NCI-H524 treated with DMSO at 0.1 percent for 48 hours (cell line): ENCODE results near the gene IMPA2.

Source experiments
- DNase-seq: peaks from one replicate; lab custom pipeline; 2025; lab: John Stamatoyannopoulos, UW

IMPA2 gene

GRCh38 chr18:12008842-12009580 lies 27.7 kb downstream of the IMPA2 start:
- DNase-seq: no peak

GRCh38 chr18:12009581-12010140 lies 28.4 kb downstream of the IMPA2 start:
- DNase-seq: no peak

GRCh38 chr18:12010187-12010802 lies 29.0 kb downstream of the IMPA2 start:
- DNase-seq: no peak

GRCh38 chr18:12011199-12011956 lies 30.1 kb downstream of the IMPA2 start:
- DNase-seq: no peak

GRCh38 chr18:12011957-12012549 lies 30.7 kb downstream of the IMPA2 start:
- no peak for DNase-seq

- no peak for DNase-seq
Observed at GRCh38 chr18:12012697-12013096, 31.4 kb downstream of the IMPA2 start.

GRCh38 chr18:12013186-12013916 lies 32.0 kb downstream of the IMPA2 start:
- no peak for DNase-seq

GRCh38 chr18:12014086-12014485 lies 32.8 kb downstream of the IMPA2 start:
- no peak for DNase-seq

GRCh38 chr18:12014521-12015415 lies 33.5 kb downstream of the IMPA2 start:
- DNase-seq: no peak

GRCh38 chr18:12015416-12016062 lies 34.2 kb downstream of the IMPA2 start:
- no peak for DNase-seq

GRCh38 chr18:12017081-12017480 lies 35.8 kb downstream of the IMPA2 start:
- no peak for DNase-seq

- DNase-seq: no peak
Observed at GRCh38 chr18:12018861-12019260, 37.6 kb downstream of the IMPA2 start.

GRCh38 chr18:12021077-12021476 lies 39.8 kb downstream of the IMPA2 start:
- DNase-seq: no peak

GRCh38 chr18:12021596-12021995 lies 40.3 kb downstream of the IMPA2 start:
- DNase-seq: no peak

GRCh38 chr18:12023375-12023774 lies 42.1 kb downstream of the IMPA2 start:
- DNase-seq: no peak

- no peak for DNase-seq
Observed at GRCh38 chr18:12026562-12026961, 45.3 kb downstream of the IMPA2 start.

GRCh38 chr18:12027046-12027445 lies 45.7 kb downstream of the IMPA2 start:
- DNase-seq: no peak

- DNase-seq: no peak
Observed at GRCh38 chr18:12027480-12027879, 46.2 kb downstream of the IMPA2 start.

GRCh38 chr18:12028040-12028628 lies 46.8 kb downstream of the IMPA2 start:
- no peak for DNase-seq

GRCh38 chr18:12028674-12029073 lies 47.4 kb downstream of the IMPA2 start:
- DNase-seq: no peak
